ENCODE results near the gene TEPSIN.

TEPSIN gene

GRCh38 chr17:81203136-81203535, 35.7 kb downstream of the TEPSIN start:
- Histone ChIP-seq H3K9ac (no peak overlapping the region), H3K4me2 (no peak overlapping the region), H4K20me1 (peaks cover 40% of the 10 kb centered on the region), H3K4me3 (no peak overlapping the region), H3K27ac (no peak overlapping the region), H3K9me3 (no peaks in the 10 kb centered on the region), H3K36me3 (peaks cover 41% of the 10 kb centered on the region), H3K4me1 (peaks cover 79% of the 10 kb centered on the region), H3K27me3 (no peaks in the 10 kb centered on the region)
- no peak for TF ChIP-seq Cebpa-rat (IDR thresholded peaks at IDR 0.05)

GRCh38 chr17:81202318-81202717, 36.5 kb downstream of the TEPSIN start:
- Histone ChIP-seq H3K9ac (no peak overlapping the region), H3K4me1 (peaks cover 81% of the 10 kb centered on the region), H3K36me3 (peaks cover 46% of the 10 kb centered on the region), H3K4me3 (no peak overlapping the region), H3K9me3 (no peaks in the 10 kb centered on the region), H3K27me3 (no peaks in the 10 kb centered on the region), H4K20me1 (peaks cover 35% of the 10 kb centered on the region), H3K4me2 (peak overlapping the region; percentile 31), H3K27ac (no peak overlapping the region)
- no peak for TF ChIP-seq Cebpa-rat (IDR thresholded peaks at IDR 0.05)

GRCh38 chr17:81200695-81201580, 37.9 kb downstream of the TEPSIN start:
- Histone ChIP-seq H3K27me3 (no peaks in the 10 kb centered on the region), H4K20me1 (peaks cover 21% of the 10 kb centered on the region; the same call in 1 of the 2 replicates), H3K4me2 (peak overlapping the region; percentile 81), H3K9me3 (no peaks in the 10 kb centered on the region), H3K4me1 (peaks cover 73% of the 10 kb centered on the region), H3K9ac (0 out of 2 replicates have a peak overlapping the region, but pooled peaks have one; percentile 40), H3K27ac (peak overlapping the region; percentile 75), H3K36me3 (peaks cover 60% of the 10 kb centered on the region), H3K4me3 (no peak overlapping the region)
- no peak for TF ChIP-seq Cebpa-rat (IDR thresholded peaks at IDR 0.05)

- Histone ChIP-seq H3K9ac (no peak overlapping the region), H3K4me2 (peak overlapping the region; percentile 81), H3K4me3 (no peak overlapping the region), H3K36me3 (peaks cover 67% of the 10 kb centered on the region), H3K27ac (peak overlapping the region; percentile 75), H3K4me1 (peaks cover 68% of the 10 kb centered on the region), H3K9me3 (no peaks in the 10 kb centered on the region), H3K27me3 (no peaks in the 10 kb centered on the region), H4K20me1 (0 out of 2 replicates have a peak, but pooled peaks cover 16% of the 10 kb centered on the region)
- TF ChIP-seq Cebpa-rat (IDR thresholded peaks at IDR 0.05), result no peak
Observed at GRCh38 chr17:81200201-81200600, 38.7 kb downstream of the TEPSIN start.

- Histone ChIP-seq H3K4me1 (peaks cover 61% of the 10 kb centered on the region), H3K27me3 (no peaks in the 10 kb centered on the region), H3K27ac (no peak overlapping the region), H4K20me1 (0 out of 2 replicates have a peak, but pooled peaks cover 13% of the 10 kb centered on the region), H3K9me3 (no peaks in the 10 kb centered on the region), H3K4me3 (no peak overlapping the region), H3K4me2 (no peak overlapping the region), H3K9ac (no peak overlapping the region), H3K36me3 (peaks cover 75% of the 10 kb centered on the region)
- no peak for TF ChIP-seq Cebpa-rat (IDR thresholded peaks at IDR 0.05)
Observed at GRCh38 chr17:81199482-81199830, 39.4 kb downstream of the TEPSIN start.

- H3K9ac ChIP-seq, result no peak overlapping the region
- H3K4me3 ChIP-seq, result no peak overlapping the region
- H3K4me2 ChIP-seq, result no peak overlapping the region
- H3K27me3 ChIP-seq, result no peaks in the 10 kb centered on the region
- peaks cover 56% of the 10 kb centered on the region for H3K4me1 ChIP-seq
- TF ChIP-seq Cebpa-rat (IDR thresholded peaks at IDR 0.05), result no peak
- no peak overlapping the region for H3K27ac ChIP-seq
- 0 out of 2 replicates have a peak, but pooled peaks cover 8% of the 10 kb centered on the region for H4K20me1 ChIP-seq
- no peaks in the 10 kb centered on the region for H3K9me3 ChIP-seq
- peaks cover 75% of the 10 kb centered on the region for H3K36me3 ChIP-seq
Observed at GRCh38 chr17:81198826-81199481, 39.9 kb downstream of the TEPSIN start.

- Histone ChIP-seq H3K27me3 (no peaks in the 10 kb centered on the region), H3K9ac (no peak overlapping the region), H3K4me3 (no peak overlapping the region), H3K27ac (no peak overlapping the region), H3K4me1 (peaks cover 53% of the 10 kb centered on the region), H4K20me1 (no peaks in the 10 kb centered on the region), H3K9me3 (no peaks in the 10 kb centered on the region), H3K4me2 (peak overlapping the region; percentile 52), H3K36me3 (peaks cover 75% of the 10 kb centered on the region)
- no peak for TF ChIP-seq Cebpa-rat (IDR thresholded peaks at IDR 0.05)
Observed at GRCh38 chr17:81197831-81198490, 40.9 kb downstream of the TEPSIN start.

GRCh38 chr17:81197409-81197795, 41.5 kb downstream of the TEPSIN start:
- Histone ChIP-seq H3K4me1 (peaks cover 47% of the 10 kb centered on the region), H3K4me3 (no peak overlapping the region), H4K20me1 (no peaks in the 10 kb centered on the region), H3K9ac (no peak overlapping the region), H3K4me2 (peak overlapping the region; percentile 52), H3K36me3 (peaks cover 78% of the 10 kb centered on the region), H3K9me3 (no peaks in the 10 kb centered on the region), H3K27ac (peak overlapping the region; percentile 49), H3K27me3 (no peaks in the 10 kb centered on the region)
- TF ChIP-seq Cebpa-rat (IDR thresholded peaks at IDR 0.05), result no peak

GRCh38 chr17:81196505-81197408, 42.1 kb downstream of the TEPSIN start:
- Histone ChIP-seq H3K4me2 (peak overlapping the region; percentile 52), H3K27ac (peak overlapping the region; percentile 49), H3K4me1 (peaks cover 42% of the 10 kb centered on the region), H3K9ac (no peak overlapping the region), H4K20me1 (no peaks in the 10 kb centered on the region), H3K9me3 (no peaks in the 10 kb centered on the region), H3K36me3 (peaks cover 83% of the 10 kb centered on the region), H3K27me3 (no peaks in the 10 kb centered on the region), H3K4me3 (no peak overlapping the region)
- no peak for TF ChIP-seq Cebpa-rat (IDR thresholded peaks at IDR 0.05)
